Neural progenitor cell (in vitro differentiated cells): ENCODE results near the gene WDR48. TPM values are rescaled to one million over a fixed set of nuclear protein-coding genes. Genes with fewer than 3 reads are reported as not detected.

Experiments used
- DNase-seq: peaks from one replicate; pipeline ENCODE4 v3.0.0-alpha.2; 2016; ENCODE audit warnings: low spot score
- H2AFZ ChIP-seq: fragments of 200-600 bp; sonication (generic); replicated peaks from 2 replicates; pipeline ENCODE4 v1.6.1; 2016; ENCODE audit warnings: antibody characterized with exemption
- H3F3A ChIP-seq: fragments of 200-600 bp; sonication (generic); 2 replicates; pipeline ENCODE4 v1.6.1; 2016; ENCODE audit warnings: antibody characterized with exemption, low read depth
- H3K27ac ChIP-seq: fragments of 200-600 bp; sonication (generic); 2 replicates; pipeline ENCODE4 v1.5.1; 2016; ENCODE audit warnings: mild to moderate bottlenecking
- H3K27me3 ChIP-seq: fragments of 200-600 bp; sonication (generic); 2 replicates; pipeline ENCODE4 v1.6.1; 2016; ENCODE audit warnings: mild to moderate bottlenecking, moderate library complexity
- H3K36me3 ChIP-seq: fragments of 200-600 bp; sonication (generic); 2 replicates; pipeline ENCODE4 v1.5.1; 2016
- H3K4me1 ChIP-seq: fragments of 200-600 bp; sonication (generic); 2 replicates; pipeline ENCODE4 v1.6.1; 2016; ENCODE audit warnings: mixed run types
- H3K4me2 ChIP-seq: fragments of 200-600 bp; sonication (generic); 2 replicates; pipeline ENCODE4 v1.6.1; 2016
- H3K4me3 ChIP-seq: fragments of 200-600 bp; sonication (generic); 2 replicates; pipeline ENCODE4 v1.5.1; 2016
- H3K79me2 ChIP-seq: fragments of 200-600 bp; sonication (generic); 2 replicates; pipeline ENCODE4 v1.6.1; 2016; ENCODE audit warnings: low read depth
- H3K9ac ChIP-seq: fragments of 200-600 bp; sonication (generic); 2 replicates; pipeline ENCODE4 v1.6.1; 2016
- H3K9me3 ChIP-seq: fragments of 200-600 bp; sonication (generic); 2 replicates; pipeline ENCODE4 v1.5.1; 2016; ENCODE audit warnings: low read depth
- H4K20me1 ChIP-seq: fragments of 200-600 bp; sonication (generic); 2 replicates; pipeline ENCODE4 v1.6.1; 2016; ENCODE audit warnings: low read depth
- H3K27ac Mint-ChIP-seq: 3 replicates; pipeline ENCODE4 v1.8.0; 2021; ENCODE audit warnings: mixed read lengths
- H3K27me3 Mint-ChIP-seq: 2 replicates; pipeline ENCODE4 v1.8.0; 2022; ENCODE audit warnings: low read depth, mild to moderate bottlenecking, inconsistent platforms, moderate library complexity, mixed read lengths; ENCODE audit not compliant: insufficient read depth
- H3K36me3 Mint-ChIP-seq: 3 replicates; pipeline ENCODE4 v1.8.0; 2021; ENCODE audit warnings: mixed read lengths
- H3K4me1 Mint-ChIP-seq: 3 replicates; pipeline ENCODE4 v1.8.0; 2021; ENCODE audit warnings: mixed read lengths
- H3K4me3 Mint-ChIP-seq: 3 replicates; pipeline ENCODE4 v1.8.0; 2021; ENCODE audit warnings: mild to moderate bottlenecking, moderate library complexity, mixed read lengths
- H3K9me3 Mint-ChIP-seq: 3 replicates; pipeline ENCODE4 v1.8.0; 2020; ENCODE audit warnings: mixed read lengths
- EZH2 ChIP-seq: fragments of 200-600 bp; sonication (generic); IDR thresholded peaks from 2 replicates; pipeline ENCODE4 v1.6.1; 2017; ENCODE audit warnings: antibody characterized with exemption, mild to moderate bottlenecking, moderate library complexity
- EZH2phosphoT487 ChIP-seq: fragments of 200-600 bp; sonication (generic); IDR thresholded peaks from 2 replicates; pipeline ENCODE4 v1.6.1; 2017; ENCODE audit warnings: antibody characterized with exemption
- total RNA-seq: library from RNA; depleted of rRNA; stranded (reverse); fragments of >200 nt; gene quantifications from 2 replicates; pipeline ENCODE4 v1.2.3, GENCODE V29; 2015; ENCODE audit warnings: low replicate concordance
- TF ChIP-seq, protein P1 (sequence below): fragments of 200-600 bp; sonication (generic); IDR thresholded peaks from 2 replicates; pipeline ENCODE4 v1.5.1; 2017; ENCODE audit warnings: antibody characterized with exemption, mild to moderate bottlenecking

Gene WDR48
- total RNA-seq, 1 donor from 2014 or later = 127 TPM

DNA sequence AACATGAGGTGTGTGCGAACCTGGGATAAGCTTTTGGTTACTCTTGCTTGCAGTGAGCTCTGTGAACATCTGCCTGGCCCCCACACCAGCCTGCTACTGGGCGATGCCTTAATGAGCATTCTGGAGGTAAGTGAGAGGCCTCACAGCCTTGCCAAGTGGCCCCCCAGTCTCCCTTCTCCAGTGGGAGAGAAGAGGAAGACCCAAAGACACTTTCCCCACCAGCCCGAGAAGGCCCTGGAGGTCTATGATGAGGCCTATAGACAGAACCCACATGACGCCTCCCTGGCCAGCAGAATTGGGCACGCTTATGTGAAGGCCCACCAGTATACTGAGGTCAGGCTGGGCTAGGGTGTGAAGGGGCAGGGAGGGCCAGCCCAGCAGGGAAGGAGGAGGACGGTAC lies 78.2 kb downstream of the WDR48 start:
- H2AFZ ChIP-seq = no peak overlapping the region
- no peak overlapping the region for H3K4me3 Mint-ChIP-seq
- no peaks in the 10 kb centered on the region for H3K4me1 ChIP-seq
- no peak overlapping the region for H3K4me3 ChIP-seq
- no peak overlapping the region for H3K27ac Mint-ChIP-seq
- no peaks in the 10 kb centered on the region for H3K36me3 ChIP-seq
- H3K79me2 ChIP-seq = no peaks in the 10 kb centered on the region
- H3K27ac ChIP-seq = no peak overlapping the region
- peaks cover 4% of the 10 kb centered on the region for H3K36me3 Mint-ChIP-seq
- H3F3A ChIP-seq = no peaks in the 10 kb centered on the region
- no peak overlapping the region for H3K9ac ChIP-seq
- no peak for DNase-seq
- no peaks in the 10 kb centered on the region for H3K9me3 Mint-ChIP-seq
- TF ChIP-seq EZH2phosphoT487 (no peak), EZH2 (no peak)
- TF ChIP-seq, protein P1, sequence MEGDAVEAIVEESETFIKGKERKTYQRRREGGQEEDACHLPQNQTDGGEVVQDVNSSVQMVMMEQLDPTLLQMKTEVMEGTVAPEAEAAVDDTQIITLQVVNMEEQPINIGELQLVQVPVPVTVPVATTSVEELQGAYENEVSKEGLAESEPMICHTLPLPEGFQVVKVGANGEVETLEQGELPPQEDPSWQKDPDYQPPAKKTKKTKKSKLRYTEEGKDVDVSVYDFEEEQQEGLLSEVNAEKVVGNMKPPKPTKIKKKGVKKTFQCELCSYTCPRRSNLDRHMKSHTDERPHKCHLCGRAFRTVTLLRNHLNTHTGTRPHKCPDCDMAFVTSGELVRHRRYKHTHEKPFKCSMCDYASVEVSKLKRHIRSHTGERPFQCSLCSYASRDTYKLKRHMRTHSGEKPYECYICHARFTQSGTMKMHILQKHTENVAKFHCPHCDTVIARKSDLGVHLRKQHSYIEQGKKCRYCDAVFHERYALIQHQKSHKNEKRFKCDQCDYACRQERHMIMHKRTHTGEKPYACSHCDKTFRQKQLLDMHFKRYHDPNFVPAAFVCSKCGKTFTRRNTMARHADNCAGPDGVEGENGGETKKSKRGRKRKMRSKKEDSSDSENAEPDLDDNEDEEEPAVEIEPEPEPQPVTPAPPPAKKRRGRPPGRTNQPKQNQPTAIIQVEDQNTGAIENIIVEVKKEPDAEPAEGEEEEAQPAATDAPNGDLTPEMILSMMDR = no peak
- peaks cover 16% of the 10 kb centered on the region for H3K4me1 Mint-ChIP-seq
- H3K4me2 ChIP-seq = no peak overlapping the region
- no peaks in the 10 kb centered on the region for H3K27me3 ChIP-seq
- H3K27me3 Mint-ChIP-seq = peaks cover 2% of the 10 kb centered on the region
- no peaks in the 10 kb centered on the region for H4K20me1 ChIP-seq
- H3K9me3 ChIP-seq = no peaks in the 10 kb centered on the region

DNA sequence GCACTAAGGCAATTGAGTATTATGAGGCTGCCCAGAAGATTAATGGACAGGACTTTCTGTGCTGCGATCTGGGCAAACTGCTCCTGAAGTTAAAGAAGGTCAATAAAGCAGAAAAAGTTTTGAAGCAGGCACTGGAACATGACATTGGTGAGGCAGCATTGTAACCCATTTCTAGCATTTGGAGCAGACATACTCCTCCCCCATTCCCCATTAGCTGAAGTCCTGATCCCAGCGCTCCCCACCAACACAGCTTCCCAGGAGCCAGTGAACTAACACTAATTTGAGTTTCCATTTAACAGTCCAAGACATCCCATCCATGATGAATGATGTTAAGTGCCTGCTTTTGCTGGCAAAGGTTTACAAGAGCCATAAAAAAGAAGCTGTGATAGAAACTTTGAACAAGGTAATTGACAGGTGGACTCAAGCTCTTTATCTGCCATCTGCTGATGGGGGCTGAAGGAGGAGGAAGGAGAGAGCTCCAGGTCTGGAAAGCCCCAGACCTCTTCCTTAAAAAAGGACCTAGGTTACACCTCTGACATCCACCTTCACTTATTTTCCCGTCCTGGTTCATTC lies 79.0 kb downstream of the WDR48 start:
- H3K4me1 Mint-ChIP-seq = peaks cover 16% of the 10 kb centered on the region
- peaks cover 4% of the 10 kb centered on the region for H3K27me3 Mint-ChIP-seq
- peak overlapping the region; percentile 60 for H3K27ac Mint-ChIP-seq

DNA sequence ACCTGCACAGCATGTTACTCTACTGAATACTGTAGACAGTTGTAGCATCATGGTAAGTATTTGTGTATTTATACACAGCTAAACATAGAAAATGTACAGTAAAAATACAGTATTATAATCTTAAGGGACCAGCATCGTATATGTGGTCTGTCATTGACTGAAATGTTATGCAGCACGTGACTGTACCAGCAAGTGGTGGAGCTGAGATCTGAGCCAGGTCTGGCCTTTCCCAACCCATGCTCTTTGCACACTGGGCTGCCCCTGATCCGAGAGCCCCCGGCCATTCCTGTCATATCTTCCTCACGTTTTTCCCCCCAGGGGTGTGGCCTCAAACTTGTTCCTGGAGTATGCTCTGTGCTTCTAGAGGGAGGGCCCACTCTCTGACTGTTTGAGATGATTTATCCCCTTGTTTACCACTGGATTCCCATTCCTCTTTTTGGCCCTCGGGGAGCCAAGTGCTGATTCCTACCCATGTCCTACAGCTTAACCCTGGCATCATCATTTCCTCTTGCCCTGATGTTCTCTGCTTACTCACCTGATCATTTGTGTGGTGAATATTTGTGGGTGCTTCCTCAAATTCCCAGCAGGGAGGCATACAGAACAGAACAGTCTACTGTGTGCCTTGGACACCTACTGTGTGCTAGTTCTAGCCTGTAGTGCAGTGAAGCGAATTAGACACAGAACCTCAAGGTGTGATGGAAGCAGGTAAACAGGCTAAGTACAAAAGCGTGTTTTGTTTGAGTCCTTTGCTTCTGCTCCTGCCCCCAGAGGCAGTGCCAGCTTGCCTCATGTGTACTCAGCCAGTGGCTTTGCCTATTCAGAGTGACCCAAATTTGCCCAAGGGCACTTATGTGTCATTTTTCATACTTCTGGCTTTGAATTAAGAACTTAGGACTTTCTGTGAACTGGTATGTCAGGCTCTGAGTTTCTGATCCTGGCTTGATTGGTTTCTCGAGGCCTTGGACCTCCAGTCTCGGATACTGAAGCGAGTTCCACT lies 80.6 kb downstream of the WDR48 start:
- DNase-seq = no peak
- no peaks in the 10 kb centered on the region for H3K36me3 ChIP-seq
- H3K9me3 ChIP-seq = no peaks in the 10 kb centered on the region
- no peak overlapping the region for H3K27ac Mint-ChIP-seq
- H3K27me3 Mint-ChIP-seq = peaks cover 4% of the 10 kb centered on the region
- no peaks in the 10 kb centered on the region for H3K4me1 ChIP-seq
- no peak overlapping the region for H3K27ac ChIP-seq
- no peaks in the 10 kb centered on the region for H3K9me3 Mint-ChIP-seq
- peaks cover 5% of the 10 kb centered on the region for H3K36me3 Mint-ChIP-seq
- H3K27me3 ChIP-seq = no peaks in the 10 kb centered on the region
- no peak overlapping the region for H3K4me2 ChIP-seq
- H3K4me3 Mint-ChIP-seq = no peak overlapping the region
- no peak overlapping the region for H3K4me3 ChIP-seq
- no peaks in the 10 kb centered on the region for H3K79me2 ChIP-seq
- H3F3A ChIP-seq = no peaks in the 10 kb centered on the region
- no peaks in the 10 kb centered on the region for H4K20me1 ChIP-seq
- H2AFZ ChIP-seq = no peak overlapping the region
- H3K9ac ChIP-seq = no peak overlapping the region
- TF ChIP-seq EZH2 (no peak), EZH2phosphoT487 (no peak)
- TF ChIP-seq, protein P1 = no peak
- peaks cover 10% of the 10 kb centered on the region for H3K4me1 Mint-ChIP-seq

More for the DNA sequence above, 79.0 kb downstream of the WDR48 start:
- H3K27me3 ChIP-seq = no peaks in the 10 kb centered on the region
- no peak overlapping the region for H3K4me2 ChIP-seq
- no peak for TF ChIP-seq EZH2phosphoT487
- TF ChIP-seq, protein P1 = no peak
- TF ChIP-seq EZH2 = no peak
- DNase-seq = no peak
- H3K9me3 ChIP-seq = no peaks in the 10 kb centered on the region
- H2AFZ ChIP-seq = no peak overlapping the region
- Mint-ChIP-seq H3K9me3 (no peaks in the 10 kb centered on the region), H3K36me3 (peaks cover 4% of the 10 kb centered on the region), H3K4me3 (peak overlapping the region; percentile 10)
- no peak overlapping the region for H3K4me3 ChIP-seq
- H3F3A ChIP-seq = no peaks in the 10 kb centered on the region
- no peak overlapping the region for H3K9ac ChIP-seq
- H3K4me1 ChIP-seq = no peaks in the 10 kb centered on the region
- no peaks in the 10 kb centered on the region for H4K20me1 ChIP-seq
- H3K27ac ChIP-seq = no peak overlapping the region
- no peaks in the 10 kb centered on the region for H3K36me3 ChIP-seq
- H3K79me2 ChIP-seq = no peaks in the 10 kb centered on the region
